ENCODE results near the gene PARP6.
"Not testable (repeated sequence)": the region's sequence is repeated elsewhere in the genome, so short reads cannot be mapped to it uniquely, and the experiment has no call there.

PARP6 gene

DNA sequence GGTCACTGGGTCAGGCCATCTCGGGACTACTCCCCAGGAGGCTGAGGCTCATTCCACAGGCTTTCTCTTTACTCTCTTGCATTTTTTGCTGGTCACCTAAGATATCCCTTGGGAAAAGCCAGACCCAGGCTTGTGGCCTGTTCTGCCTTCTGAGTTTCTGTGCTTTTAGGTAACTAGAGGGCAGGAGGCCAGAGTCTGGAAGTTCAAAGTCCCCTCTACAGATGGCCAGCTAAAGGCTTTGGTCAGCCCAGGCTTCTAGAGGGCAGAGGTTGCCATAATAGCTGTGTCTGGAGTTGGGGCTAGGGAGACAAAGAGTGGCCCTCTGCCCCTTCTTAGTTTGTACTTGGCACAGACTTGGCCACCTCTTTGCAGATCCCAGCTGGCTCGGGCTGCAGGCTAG, 8.4 kb upstream of the PARP6 start:
- no peak for DNase-seq (ENCODE audit: low read depth)

- DNase-seq (ENCODE audit: low read depth), result no peak
These were observed 6.4 kb upstream of the PARP6 start for GRCh38 chr15:72278737-72279136.

DNA sequence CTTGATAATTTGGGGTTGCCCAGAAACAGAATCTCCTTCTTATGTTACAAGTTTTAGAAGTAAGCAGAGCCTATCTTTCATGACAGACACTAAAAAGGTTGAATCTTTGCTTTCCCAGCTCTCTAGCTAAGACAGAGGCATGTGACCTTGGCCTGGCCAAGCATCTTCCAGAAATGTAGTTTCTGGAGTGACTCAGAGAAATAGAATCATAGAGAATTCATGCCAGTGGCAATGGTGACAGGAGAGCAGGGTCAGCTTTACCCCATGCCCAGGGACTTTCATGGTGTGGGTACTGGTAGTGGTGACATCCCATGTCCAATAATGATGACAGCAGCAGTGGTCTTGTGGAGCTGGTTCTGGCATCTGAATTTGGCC, 4.0 kb upstream of the PARP6 start:
- DNase-seq (ENCODE audit: low read depth), result no peak

- DNase-seq (ENCODE audit: low read depth), result not testable (repeated sequence)
These were observed 3.4 kb upstream of the PARP6 start for GRCh38 chr15:72275635-72276325.

- no peak for DNase-seq (ENCODE audit: low read depth)
These were observed 621 bp upstream of the PARP6 start for GRCh38 chr15:72272997-72273352.

GRCh38 chr15:72271895-72272212, 500 bp downstream of the PARP6 start:
- DNase-seq (ENCODE audit: low read depth), result no peak

GRCh38 chr15:72271221-72271620, 1.1 kb downstream of the PARP6 start:
- no peak for DNase-seq (ENCODE audit: low read depth)

DNA sequence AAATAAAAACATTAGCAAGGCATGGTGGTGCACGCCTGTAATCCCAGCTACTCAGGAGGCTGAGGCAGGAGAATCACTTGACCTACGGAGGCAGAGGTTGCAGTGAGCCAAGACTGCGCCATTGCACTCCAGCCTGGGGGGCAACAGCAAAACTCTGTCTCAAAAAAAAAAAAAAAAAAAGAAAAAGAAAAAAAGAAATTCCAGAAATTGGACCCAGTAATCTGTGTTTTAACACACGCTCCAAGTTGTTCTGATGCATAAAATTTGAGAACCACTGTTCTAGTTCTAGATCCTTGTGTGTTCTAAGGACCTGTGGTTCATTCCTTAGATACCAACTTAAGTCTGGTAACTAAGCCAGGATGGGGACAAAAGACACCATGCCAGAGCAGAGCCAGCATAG, 2.6 kb downstream of the PARP6 start:
- DNase-seq (ENCODE audit: low read depth), result no peak

- no peak for DNase-seq (ENCODE audit: low read depth)
These were observed 7.3 kb downstream of the PARP6 start for GRCh38 chr15:72265031-72265430.

DNA sequence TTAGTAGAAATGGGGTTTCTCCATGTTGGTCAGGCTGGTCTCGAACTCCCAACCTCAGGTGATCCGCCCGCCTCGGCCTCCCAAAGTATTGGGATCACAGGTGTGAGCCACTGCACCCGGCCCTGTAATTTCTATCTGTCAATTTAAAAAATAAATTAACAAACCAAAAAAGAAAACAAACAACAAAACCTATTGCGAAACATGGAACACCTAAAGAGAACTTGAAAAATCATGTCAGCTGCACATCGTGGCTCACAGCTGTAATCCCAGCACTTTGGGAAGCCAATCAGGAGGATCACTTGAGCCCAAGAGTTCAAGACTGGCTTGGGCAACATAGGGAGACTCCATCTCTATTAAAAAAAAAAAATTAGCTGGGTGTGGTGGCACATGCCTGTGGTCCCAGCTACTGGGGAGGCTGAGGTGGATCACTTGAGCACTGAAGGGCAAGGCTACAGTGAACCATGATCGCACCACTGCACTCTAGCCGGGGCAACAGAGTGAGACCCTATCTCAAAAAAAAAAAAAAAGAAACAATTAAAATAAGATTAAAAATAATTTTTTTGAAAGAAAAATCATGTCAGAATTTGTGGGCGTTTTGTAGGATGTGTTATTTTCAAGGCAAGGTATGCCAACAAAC, 19.6 kb downstream of the PARP6 start:
- DNase-seq (ENCODE audit: low read depth), result no peak

DNA sequence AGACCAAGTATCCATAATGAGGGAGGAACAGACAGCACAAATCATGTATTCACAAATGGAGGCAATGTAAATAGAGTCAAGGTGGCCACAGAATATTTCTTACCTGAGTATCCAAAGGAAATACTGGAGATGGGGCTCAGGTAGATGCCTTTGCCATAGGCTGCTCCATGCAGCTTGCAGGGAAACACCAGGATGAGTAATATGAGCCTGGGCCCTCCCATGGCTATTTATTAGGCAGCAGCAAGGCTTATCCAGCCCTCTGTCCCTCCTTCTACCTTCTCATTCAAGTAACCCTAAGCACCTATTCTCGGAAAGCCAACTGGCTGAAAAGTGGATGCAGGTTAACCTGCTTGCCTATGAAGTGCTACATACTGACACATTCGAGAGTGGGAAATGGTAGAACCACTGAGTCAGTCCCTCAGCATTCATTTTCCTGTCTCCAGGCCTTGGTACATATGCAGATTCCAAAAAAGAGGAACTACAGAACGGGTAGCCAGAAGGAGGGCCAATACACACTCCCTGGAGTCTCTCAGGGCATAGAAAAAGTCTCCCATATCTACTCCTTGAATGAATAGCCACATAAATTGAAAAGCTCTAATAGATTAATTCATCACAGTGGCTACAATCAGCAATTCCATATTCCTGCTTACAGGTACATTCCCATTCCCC, 23.1 kb downstream of the PARP6 start:
- DNase-seq (ENCODE audit: low read depth), result no peak

DNA sequence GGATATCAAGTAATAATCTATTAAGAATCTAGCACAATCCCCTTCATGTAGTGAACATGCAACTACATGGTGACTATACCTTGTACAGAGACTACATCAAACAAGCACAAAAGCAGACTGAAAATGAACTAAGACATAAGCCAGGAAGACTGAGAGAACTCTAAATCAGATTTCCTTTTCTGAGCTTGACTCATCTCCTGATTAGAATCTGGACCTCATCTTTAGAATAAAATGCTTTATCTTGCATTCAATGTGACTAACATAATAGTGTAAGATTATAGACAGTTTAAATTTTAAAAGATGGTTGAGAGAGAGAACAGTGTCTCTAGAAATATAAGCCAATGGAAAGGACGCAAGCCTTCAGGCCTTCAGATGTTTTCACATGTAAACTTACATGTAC, 23.8 kb downstream of the PARP6 start:
- DNase-seq (ENCODE audit: low read depth), result no peak

DNA sequence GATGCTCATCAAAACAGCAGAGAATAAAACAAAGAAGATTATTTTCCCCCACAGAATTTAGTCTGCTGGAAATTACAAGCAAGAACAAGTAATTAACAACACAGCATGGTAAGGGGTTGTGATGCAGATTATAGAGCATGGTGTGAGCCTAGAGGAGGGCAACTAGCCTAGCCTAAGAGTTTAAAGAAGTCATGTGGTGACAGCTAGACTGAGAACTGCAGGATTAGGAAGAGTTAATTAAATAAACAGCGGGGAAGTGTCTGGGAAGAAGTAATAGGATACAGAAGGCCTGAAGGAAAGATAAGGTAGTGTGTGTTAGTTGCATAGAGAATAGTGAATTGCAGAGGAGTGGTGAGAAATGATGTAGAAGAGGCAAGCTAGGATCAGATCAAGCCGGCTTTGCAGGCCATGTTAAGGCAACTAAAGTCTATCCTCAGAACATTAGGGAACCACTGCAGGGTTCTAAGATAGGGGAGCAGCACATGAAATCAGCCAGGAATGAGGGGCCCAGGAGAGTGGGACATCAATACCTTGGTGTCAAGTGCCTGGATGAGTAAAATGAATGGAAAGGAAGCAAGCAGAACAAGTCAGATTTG, 29.5 kb downstream of the PARP6 start:
- DNase-seq (ENCODE audit: low read depth), result no peak

DNA sequence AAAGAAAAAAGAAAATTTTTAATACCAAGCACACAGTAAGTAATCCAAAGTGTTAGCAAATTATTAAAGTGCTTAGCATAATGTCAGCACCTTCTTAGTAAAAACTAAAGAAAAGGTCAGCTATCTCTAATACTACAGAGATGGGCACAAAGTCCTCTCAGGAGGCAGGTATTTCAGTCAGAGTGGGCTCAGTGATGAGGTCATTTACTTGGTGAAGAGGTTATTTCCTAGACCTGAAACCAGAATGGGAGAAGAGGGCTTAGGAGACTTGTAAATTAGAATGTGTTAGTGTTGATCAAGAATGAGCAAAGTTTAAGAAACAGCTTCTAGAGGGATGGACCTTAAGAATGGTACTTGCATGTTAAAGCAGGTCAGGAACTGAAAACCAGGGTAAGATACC, 32.7 kb downstream of the PARP6 start:
- DNase-seq (ENCODE audit: low read depth), result no peak

DNA sequence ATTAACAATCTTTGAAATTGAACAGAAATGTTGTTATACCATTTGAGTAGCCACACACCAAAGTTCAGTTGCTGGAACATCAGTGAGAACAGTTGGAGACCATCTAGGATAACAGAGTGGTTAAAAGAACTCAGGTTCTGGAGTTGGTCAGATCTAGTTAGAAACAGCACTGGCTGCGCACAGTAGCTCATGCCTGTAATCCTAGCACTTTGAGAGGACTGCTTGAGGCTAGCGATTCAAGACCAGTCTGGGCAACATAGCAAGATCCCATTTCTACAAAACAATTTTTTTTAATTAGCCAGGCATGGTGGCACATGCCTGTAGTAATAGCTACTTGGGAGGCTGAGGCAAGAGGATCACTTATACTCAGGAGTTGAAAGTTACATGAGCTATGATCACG, 33.8 kb downstream of the PARP6 start:
- DNase-seq (ENCODE audit: low read depth), result no peak

DNA sequence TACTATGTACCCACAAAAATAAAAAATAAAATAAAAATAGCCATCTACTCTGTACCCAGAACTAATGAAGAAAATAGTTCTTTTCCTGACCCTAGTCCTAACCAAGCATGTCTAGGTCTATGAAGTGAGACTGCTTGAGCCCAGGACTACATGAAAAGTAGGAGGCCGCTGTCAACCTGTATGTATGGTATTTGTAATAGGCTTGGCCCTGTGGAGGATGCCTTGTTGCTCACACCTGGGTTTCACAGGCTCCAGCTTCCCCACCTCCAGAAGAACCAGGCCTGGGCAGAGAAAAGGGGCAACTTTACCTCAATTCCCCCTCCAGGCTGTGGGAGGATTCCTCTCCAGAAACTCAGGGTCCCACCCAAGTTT, 34.5 kb downstream of the PARP6 start:
- no peak for DNase-seq (ENCODE audit: low read depth)

DNA sequence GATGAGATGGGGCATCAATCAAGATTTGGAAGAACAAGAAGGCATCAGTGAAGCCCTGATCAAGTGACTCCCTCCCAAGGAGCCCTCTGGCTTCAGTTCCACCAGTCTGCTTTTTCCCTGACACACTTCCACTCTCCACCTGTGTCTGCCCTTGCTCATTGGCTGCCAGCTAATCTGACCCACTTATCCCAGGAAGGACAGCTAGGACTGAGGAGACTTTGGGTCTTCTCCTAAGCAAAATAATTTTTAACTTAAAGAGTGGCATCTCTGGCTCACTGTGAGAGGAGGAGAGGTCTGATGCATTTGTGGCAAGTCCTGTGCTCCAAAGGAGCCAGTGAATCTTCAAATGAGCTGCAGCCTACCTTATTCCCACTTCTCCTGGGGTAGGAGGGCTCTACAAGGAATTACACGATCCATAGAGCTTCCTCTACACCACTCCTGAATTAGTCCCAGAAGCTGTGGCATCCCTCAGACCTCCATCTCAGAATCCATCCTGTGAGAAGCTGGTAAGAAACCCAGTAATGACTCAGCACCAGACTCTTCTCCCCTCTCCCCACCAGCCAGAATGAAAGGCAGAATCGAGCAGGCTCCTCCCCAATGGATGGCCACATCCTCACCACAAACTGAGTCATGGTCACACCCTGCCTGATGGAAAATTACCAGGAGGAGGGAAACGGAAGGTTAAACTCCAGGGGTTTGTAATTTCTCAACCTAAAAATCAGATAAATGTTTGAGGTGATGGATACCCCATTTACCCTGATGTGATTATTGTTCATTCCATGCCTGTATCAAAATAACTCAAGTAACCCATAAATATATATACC, 35.1 kb downstream of the PARP6 start:
- peak; percentile 50 for DNase-seq (ENCODE audit: low read depth)

DNA sequence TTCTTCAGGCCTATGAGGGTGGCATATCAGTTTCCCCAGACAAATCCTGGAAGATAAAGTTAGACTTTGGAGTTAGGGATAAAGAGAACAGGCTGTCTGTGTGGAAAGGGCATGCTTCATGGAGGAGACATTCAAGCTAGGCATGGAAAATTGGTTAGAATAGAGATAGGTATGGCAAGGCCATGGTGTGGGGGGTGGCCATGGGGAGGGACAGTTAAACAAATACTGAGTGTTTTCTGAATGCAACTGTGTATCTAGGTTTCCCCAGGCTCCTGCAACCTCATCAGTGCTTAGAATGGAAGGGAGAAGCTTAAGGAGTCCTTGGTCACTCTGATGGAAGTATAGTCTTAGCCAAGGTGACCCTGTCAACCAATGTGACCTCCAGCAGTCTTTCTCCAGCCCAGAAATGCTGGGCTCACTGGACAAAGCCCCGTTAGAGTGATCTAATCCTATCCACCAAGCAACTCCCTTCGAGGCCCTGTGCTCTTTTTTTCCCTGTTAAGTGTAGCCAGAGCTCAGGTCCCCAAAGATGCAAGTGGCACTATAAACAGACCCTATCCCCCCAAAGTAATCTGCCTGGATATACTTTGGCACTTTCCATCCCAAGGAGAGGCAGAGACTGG, 35.9 kb downstream of the PARP6 start:
- no peak for DNase-seq (ENCODE audit: low read depth)

DNA sequence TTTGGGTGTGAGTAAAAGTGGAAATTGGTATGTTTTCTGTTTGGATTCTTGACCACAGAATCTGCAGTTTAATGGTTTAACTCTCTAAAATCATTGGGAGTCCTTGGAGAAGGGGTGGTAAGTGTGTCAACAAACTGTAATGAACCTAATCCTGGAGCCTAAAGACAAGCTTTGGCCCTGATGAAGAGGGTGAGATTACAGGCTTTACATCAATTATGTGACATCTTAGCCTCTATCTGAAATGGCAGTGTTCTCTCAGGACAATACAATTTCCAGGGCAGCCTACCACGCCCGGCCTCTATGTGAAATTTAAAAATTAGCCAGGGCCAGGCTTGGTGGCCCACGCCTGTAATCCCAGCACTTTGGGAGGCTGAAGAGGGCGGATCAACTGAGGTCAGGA, 37.1 kb downstream of the PARP6 start:
- DNase-seq (ENCODE audit: low read depth), result no peak

DNA sequence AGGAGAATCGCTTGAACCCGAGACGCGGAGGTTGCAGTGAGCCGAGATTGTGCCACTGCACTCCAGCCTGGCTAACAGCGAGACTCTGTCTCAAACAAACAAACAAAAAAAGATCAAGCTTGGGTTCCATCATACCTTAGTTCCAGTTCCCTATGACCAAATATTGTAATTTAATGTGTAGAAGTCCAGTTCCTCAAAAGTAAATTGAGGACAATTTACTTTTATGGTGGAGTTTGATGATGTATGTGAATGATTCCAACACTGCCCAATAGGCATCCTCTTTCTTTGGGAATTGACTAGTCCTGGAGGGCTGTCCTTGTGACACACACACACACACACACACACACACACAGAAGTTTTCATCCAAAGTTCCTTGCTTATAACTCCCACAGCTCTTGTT, 38.6 kb downstream of the PARP6 start:
- no peak for DNase-seq (ENCODE audit: low read depth)

GRCh38 chr15:72231833-72232478, 40.4 kb downstream of the PARP6 start:
- peak; percentile 27 for DNase-seq (ENCODE audit: low read depth)
